HCT116 (cell line): ENCODE measurements around the gene SPIC. TPM values are rescaled to one million over a fixed set of nuclear protein-coding genes. Genes with fewer than 3 reads are reported as not detected.

Experiments used
- ATAC-seq: fragments of 200-7000 bp; cut with Tn5 transposase; 2 replicates; pipeline ENCODE4 v1.9.1; 2020; ENCODE audit warnings: mild to moderate bottlenecking, moderate library complexity
- BruUV-seq: library from RNA; stranded (reverse); fragments of 400-500 nt; replicated peaks from 2 replicates; lab custom pipeline; 2021; lab: Mats Ljungman, UMichigan
- CTCF ChIA-PET: fragments of 300-600 bp; sonication (Branson Sonifier 250); formaldehyde crosslinking; loops from one replicate; lab custom pipeline; 2021; ENCODE audit warnings: antibody characterized with exemption; lab: Charles Lee
- POLR2A ChIA-PET: fragments of 300-600, 350-600 bp; sonication (Branson Sonifier 250); formaldehyde crosslinking; loops from one replicate; lab custom pipeline; 2021; ENCODE audit warnings: antibody characterized with exemption; lab: Charles Lee
- RAD21 ChIA-PET, 2 experiments: fragments of 300-600 bp; sonication (Branson Sonifier 250); formaldehyde crosslinking; loops; one replicate each; lab custom pipeline; 2023; ENCODE audit warnings: low total read pairs in 2 of 2; ENCODE audit not compliant: uncharacterized antibody in 2 of 2, unreplicated experiment in 2 of 2, low non-redundant PET in 1 of 2; lab: Charles Lee
- DNase-seq: peaks from one replicate; pipeline ENCODE4 v3.0.0-alpha.2; 2010; ENCODE audit warnings: low read depth, low spot score
- H2AFZ ChIP-seq: fragments of 200-600 bp; shearing (Covaris generic), sonication (generic); 2 replicates; pipeline ENCODE4 v1.6.1; 2017; ENCODE audit warnings: low read depth, mixed run types, mixed read lengths, antibody characterized with exemption, low read length; ENCODE audit not compliant: poor library complexity, severe bottlenecking
- H3K27ac ChIP-seq: 2 replicates; pipeline ENCODE4 v1.5.1; 2012; ENCODE audit warnings: low read depth, low read length
- H3K27me3 ChIP-seq: fragments of 200-600 bp; sonication (generic); 2 replicates; pipeline ENCODE4 v1.6.1; 2016; ENCODE audit warnings: mixed run types, low read length, mixed read lengths; ENCODE audit not compliant: insufficient read depth
- H3K36me3 ChIP-seq, 2 experiments: fragments of 200-500 bp in 1 of 2; fragments of 200-600 bp in 1 of 2; sonication (Bioruptor generic) in 1 of 2; sonication (generic) in 1 of 2; 2 replicates each; pipeline versions ENCODE4 v1.5.1 to v1.6.1; 2014 to 2016; ENCODE audit warnings: low read length in 2 of 2, inconsistent platforms in 1 of 2, mixed read lengths in 1 of 2, mixed run types in 1 of 2; ENCODE audit not compliant: insufficient read depth in 2 of 2, control insufficient read depth in 1 of 2
- H3K4me1 ChIP-seq, 2 experiments: fragments of 200-600 bp in 1 of 2; sonication (generic) in 1 of 2; 2 replicates each; pipeline versions ENCODE4 v1.5.1 to v1.6.1; 2012 to 2017; ENCODE audit warnings: low read length in 2 of 2, inconsistent platforms in 1 of 2, mild to moderate bottlenecking in 1 of 2, mixed read lengths in 1 of 2, mixed run types in 1 of 2, moderate library complexity in 1 of 2; ENCODE audit not compliant: insufficient read depth in 2 of 2, control insufficient read depth in 1 of 2
- H3K4me2 ChIP-seq: fragments of 200-600 bp; sonication (generic); 2 replicates; pipeline ENCODE4 v1.6.1; 2017; ENCODE audit warnings: mixed run types, low read length, mixed read lengths
- H3K4me3 ChIP-seq, 2 experiments: fragments of 200-600 bp in 1 of 2; sonication (generic) in 1 of 2; replicated peaks in 1 of 2; 2 replicates each; pipeline ENCODE4 v1.5.1; 2011 to 2016; ENCODE audit warnings: low read length in 2 of 2, control low read depth in 1 of 2, low read depth in 1 of 2, mild to moderate bottlenecking in 1 of 2, mixed read lengths in 1 of 2, mixed run types in 1 of 2
- H3K79me2 ChIP-seq: fragments of 200-600 bp; sonication (generic); 2 replicates; pipeline ENCODE4 v1.6.1; 2017; ENCODE audit warnings: mild to moderate bottlenecking, mixed run types, low read length, moderate library complexity, mixed read lengths; ENCODE audit not compliant: insufficient read depth
- H3K9ac ChIP-seq: fragments of 200-600 bp; sonication (generic); 2 replicates; pipeline ENCODE4 v1.6.1; 2016; ENCODE audit warnings: low read length, mixed read lengths
- H3K9me2 ChIP-seq: fragments of 200-600 bp; sonication (generic), shearing (Covaris generic); 2 replicates; pipeline ENCODE4 v1.6.1; 2017; ENCODE audit warnings: mixed run types, mild to moderate bottlenecking, moderate library complexity; ENCODE audit not compliant: insufficient read depth
- H3K9me3 ChIP-seq, 2 experiments: fragments of 200-500 bp in 1 of 2; fragments of 200-600 bp in 1 of 2; sonication (Bioruptor generic) in 1 of 2; sonication (generic) in 1 of 2; 2 replicates each; pipeline ENCODE4 v1.6.1; 2014 to 2017; ENCODE audit warnings: low read length in 2 of 2, mixed read lengths in 2 of 2, inconsistent platforms in 1 of 2, low read depth in 1 of 2, mild to moderate bottlenecking in 1 of 2, mixed run types in 1 of 2, moderate library complexity in 1 of 2; ENCODE audit not compliant: control insufficient read depth in 1 of 2, insufficient read depth in 1 of 2
- H4K20me1 ChIP-seq: fragments of 200-600 bp; sonication (generic), shearing (Covaris generic); 2 replicates; pipeline ENCODE4 v1.6.1; 2017; ENCODE audit warnings: mixed run types, mild to moderate bottlenecking, moderate library complexity; ENCODE audit not compliant: insufficient read depth
- CEBPB ChIP-seq: IDR thresholded peaks from 2 replicates; pipeline ENCODE4 v1.6.1; 2012; ENCODE audit warnings: low read depth
- RAD21 ChIP-seq: IDR thresholded peaks from 2 replicates; pipeline ENCODE4 v1.6.1; 2012; ENCODE audit warnings: low read depth, mild to moderate bottlenecking
- SIN3A ChIP-seq: IDR thresholded peaks from 2 replicates; pipeline ENCODE4 v1.6.1; 2012; ENCODE audit warnings: low read depth
- ZFX ChIP-seq: fragments of 450-650 bp; IDR thresholded peaks from 2 replicates; pipeline ENCODE4 v1.6.1; 2017
- intact Hi-C: fragments of 100-400 bp; cut with micrococcal nuclease; formaldehyde crosslinking; loops from 2 replicates; pipeline ENCODE4 v1.10.0; 2022
- total RNA-seq: library from RNA; stranded (reverse); gene quantifications from one replicate; pipeline ENCODE4 v1.2.1, GENCODE V29; 2021; ENCODE audit not compliant: unreplicated experiment
- TF ChIP-seq, protein P1 (sequence below): IDR thresholded peaks from 2 replicates; pipeline ENCODE4 v1.6.1; 2012
- TF ChIP-seq, protein P2 (sequence below): IDR thresholded peaks from 2 replicates; pipeline ENCODE4 v1.6.1; 2011; ENCODE audit warnings: mild to moderate bottlenecking, low read length, moderate library complexity; ENCODE audit not compliant: insufficient replicate concordance; ENCODE audit errors: extremely low read depth

The SPIC gene
- total RNA-seq, 1 experiment from 2014 or later: not detected

DNA sequence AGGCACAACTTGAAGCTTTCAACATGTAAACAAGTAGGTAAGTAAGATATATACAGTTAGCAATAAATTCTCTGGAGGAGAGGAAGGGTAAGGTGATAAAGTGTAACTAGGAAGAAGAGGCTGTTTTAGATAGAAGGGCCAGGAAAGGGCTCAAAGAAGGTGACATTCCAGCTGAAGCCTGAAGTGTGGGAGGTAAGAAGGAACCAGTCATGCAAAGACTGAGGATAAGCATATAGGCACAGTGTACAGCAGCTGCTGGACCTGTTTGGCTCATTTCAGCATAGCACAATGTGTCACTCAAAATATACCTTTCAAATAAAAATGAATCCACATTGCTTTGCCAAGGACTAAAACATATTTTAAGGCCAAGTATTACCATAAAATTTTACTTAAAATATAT lies 39.0 kb upstream of the SPIC start (continued):
- TF ChIP-seq ZFX: no peak
- TF ChIP-seq, protein P1, sequence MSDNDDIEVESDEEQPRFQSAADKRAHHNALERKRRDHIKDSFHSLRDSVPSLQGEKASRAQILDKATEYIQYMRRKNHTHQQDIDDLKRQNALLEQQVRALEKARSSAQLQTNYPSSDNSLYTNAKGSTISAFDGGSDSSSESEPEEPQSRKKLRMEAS: no peak
- TF ChIP-seq RAD21: no peak
- TF ChIP-seq, protein P2, sequence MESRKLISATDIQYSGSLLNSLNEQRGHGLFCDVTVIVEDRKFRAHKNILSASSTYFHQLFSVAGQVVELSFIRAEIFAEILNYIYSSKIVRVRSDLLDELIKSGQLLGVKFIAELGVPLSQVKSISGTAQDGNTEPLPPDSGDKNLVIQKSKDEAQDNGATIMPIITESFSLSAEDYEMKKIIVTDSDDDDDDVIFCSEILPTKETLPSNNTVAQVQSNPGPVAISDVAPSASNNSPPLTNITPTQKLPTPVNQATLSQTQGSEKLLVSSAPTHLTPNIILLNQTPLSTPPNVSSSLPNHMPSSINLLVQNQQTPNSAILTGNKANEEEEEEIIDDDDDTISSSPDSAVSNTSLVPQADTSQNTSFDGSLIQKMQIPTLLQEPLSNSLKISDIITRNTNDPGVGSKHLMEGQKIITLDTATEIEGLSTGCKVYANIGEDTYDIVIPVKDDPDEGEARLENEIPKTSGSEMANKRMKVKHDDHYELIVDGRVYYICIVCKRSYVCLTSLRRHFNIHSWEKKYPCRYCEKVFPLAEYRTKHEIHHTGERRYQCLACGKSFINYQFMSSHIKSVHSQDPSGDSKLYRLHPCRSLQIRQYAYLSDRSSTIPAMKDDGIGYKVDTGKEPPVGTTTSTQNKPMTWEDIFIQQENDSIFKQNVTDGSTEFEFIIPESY: no peak
- TF ChIP-seq, all 23 proteins: peak for 0

DNA sequence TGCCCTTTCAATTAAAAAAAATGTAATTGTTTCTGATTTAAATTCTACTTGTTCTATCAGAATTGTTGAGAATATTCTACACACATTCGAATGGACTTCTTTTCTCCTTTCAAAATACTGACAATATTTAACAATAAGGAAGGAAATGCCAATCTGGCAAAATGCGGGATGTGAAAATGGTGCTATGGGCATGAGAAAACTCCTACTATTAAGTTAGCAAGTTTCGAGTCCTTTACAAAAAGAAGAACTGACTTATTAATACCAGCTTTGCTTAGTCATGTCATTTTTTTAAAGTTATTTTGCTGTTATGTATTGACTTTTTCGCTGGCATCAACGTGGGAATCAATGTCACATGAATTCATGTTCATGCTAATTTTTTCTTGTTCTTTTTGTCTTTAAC lies 35.9 kb upstream of the SPIC start:
- Histone ChIP-seq H3K9ac (no peak overlapping the region), H3K27me3 (no peaks in the 10 kb centered on the region), H3K9me3 (no peaks in the 10 kb centered on the region), H2AFZ (no peak overlapping the region), H3K79me2 (no peaks in the 10 kb centered on the region), H3K4me3 (no peak overlapping the region), H4K20me1 (no peaks in the 10 kb centered on the region), H3K9me2 (no peaks in the 10 kb centered on the region), H3K4me2 (no peak overlapping the region), H3K36me3 (no peaks in the 10 kb centered on the region), H3K4me1 (no peaks in the 10 kb centered on the region), H3K27ac (no peak overlapping the region)
- intact Hi-C loops: no loop called here
- ATAC-seq (no peak), DNase-seq (no peak)
- no TSS peak for BruUV-seq
- ChIA-PET POLR2A (no interaction called here), RAD21 (no interaction called here), CTCF (no interaction called here)
- no peak for TF ChIP-seq CEBPB
- TF ChIP-seq SIN3A: no peak
